Fibroblast of mammary gland (primary cell): ENCODE measurements around the gene CIB2.

Experiments used
- DNase-seq: peaks from one replicate; pipeline ENCODE4 v3.0.0-alpha.2; 2010; ENCODE audit warnings: low read depth
- H3K4me3 ChIP-seq: 2 replicates; pipeline ENCODE4 v1.5.1; 2011; ENCODE audit warnings: low read depth, mild to moderate bottlenecking, low read length, moderate library complexity; ENCODE audit not compliant: control insufficient read depth
- CTCF ChIP-seq: conservative IDR thresholded peaks from 2 replicates; pipeline ENCODE4 v1.5.1; 2011; ENCODE audit warnings: low read depth, low read length, inconsistent platforms; ENCODE audit not compliant: control insufficient read depth, insufficient read depth

The CIB2 gene

DNA sequence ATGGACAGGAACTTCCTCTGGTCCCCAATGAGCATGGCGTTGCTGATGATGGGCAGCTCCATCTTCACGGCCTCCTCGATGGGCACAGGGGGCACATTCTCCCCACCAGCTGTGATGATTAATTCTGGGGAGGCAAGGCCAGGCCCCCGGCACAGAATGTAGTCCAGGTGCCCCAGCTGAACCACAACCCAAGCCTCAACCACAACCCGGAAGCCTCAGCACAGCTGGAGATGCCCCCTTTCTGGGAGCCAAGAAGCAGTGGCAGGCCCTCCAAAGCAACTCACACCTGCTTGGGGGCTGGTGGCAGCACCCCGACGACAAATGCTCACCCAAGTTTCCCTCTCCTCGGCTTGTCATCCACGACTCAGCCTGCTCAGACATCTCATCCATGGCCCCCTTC is 43.2 kb upstream of the CIB2 start:
- no peak for TF ChIP-seq CTCF
- no peak for DNase-seq

GRCh38 chr15:78171864-78172472 is 40.7 kb upstream of the CIB2 start:
- H3K4me3 ChIP-seq, result no peak overlapping the region
- no peak for TF ChIP-seq CTCF
- DNase-seq, result no peak

More for the DNA sequence above, 43.2 kb upstream of the CIB2 start:
- H3K4me3 ChIP-seq, result no peak overlapping the region

- DNase-seq, result no peak
- H3K4me3 ChIP-seq, result no peak overlapping the region
- TF ChIP-seq CTCF, result no peak
These were observed 39.9 kb upstream of the CIB2 start for GRCh38 chr15:78170848-78171773.

DNA sequence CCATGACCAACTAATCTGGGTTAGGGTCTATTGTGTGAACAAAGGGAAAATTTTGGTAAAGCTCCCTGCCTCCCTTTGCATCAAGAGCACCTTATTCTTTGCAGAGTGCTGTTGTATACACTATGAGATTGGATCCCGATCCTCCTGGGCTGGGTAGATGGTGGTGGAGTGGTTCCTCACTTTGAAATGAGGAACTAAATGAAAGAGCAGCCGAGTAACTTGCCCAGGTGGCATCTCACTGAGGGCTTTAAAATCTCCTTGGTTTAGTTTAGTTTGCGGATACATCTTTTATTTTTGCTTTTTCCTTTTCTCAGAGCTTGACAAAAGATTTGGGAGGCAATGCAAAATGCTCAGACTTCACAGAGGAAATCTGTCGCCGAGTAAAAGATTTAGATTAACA is 37.4 kb upstream of the CIB2 start:
- DNase-seq, result no peak
- TF ChIP-seq CTCF, result no peak
- no peak overlapping the region for H3K4me3 ChIP-seq

GRCh38 chr15:78167227-78167888 is 36.1 kb upstream of the CIB2 start:
- no peak overlapping the region for H3K4me3 ChIP-seq
- no peak for TF ChIP-seq CTCF
- no peak for DNase-seq

DNA sequence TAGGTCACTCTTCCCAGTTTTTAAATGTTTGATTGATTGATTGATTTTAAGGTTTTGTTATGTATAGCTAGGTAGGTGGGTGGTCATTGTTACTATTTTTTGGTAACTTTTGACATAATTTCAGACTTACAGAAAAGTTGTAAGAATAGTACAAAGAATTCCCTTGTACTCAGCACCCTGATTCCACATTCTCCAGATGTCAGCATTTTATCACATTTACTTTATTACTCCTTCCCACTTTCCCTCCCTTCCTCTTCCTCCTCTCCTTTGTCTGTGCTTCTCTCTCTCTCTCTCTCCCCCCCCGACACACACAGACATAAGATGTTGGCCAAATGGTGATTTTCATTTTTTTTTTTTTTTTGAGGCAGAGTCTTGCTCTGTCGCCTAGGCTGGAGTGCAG is 32.8 kb upstream of the CIB2 start:
- TF ChIP-seq CTCF, result no peak
- DNase-seq, result no peak
- H3K4me3 ChIP-seq, result no peak overlapping the region
